Stimulated activated CD4-positive, alpha-beta T cell treated with anti-CD3 and anti-CD28 coated beads, Interleukin-1b, Interleukin-23, amount 100 ng/mL, for 4 hours (primary cell): ENCODE data around the gene C19orf38.

Experiments used
- DNase-seq, 2 donors: peaks; one replicate each; pipeline ENCODE4 v3.0.0-alpha.2; 2020; ENCODE audit warnings: low read depth in 2 of 2

C19orf38 gene

DNA sequence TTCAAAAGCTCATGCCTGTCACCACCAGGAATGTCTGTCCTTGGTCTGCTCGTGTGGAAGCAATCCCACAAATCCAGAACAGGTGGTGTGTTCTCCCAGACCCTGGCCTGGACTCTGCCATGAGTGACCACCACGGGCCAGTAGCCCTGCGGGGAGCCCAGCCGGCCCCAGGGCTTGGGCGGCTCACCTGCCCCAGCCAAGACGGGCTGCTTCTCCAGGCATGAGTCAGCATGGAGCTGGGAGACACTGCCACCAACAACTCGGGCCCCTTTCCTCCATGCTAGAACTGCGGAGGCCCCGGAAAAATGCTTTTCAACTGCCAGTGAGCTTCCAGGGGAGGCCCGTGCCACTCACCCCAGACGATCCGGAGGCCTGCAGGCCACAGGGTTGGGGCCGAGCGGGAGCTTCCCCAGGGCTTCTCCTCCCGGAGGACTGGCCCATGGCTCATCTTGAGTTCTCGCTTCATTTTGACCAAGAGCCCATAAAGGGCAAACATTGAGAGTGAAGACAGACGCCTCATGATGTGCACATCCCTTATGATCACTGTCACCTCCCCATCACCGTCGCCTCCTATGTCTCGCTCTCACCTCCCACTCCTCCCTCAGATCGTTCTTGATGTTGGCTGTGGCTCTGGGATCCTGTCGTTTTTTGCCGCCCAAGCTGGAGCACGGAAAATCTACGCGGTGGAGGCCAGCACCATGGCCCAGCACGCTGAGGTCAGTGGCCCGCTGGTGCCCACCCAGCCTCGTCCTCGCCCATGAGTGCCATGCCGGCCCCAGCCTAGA, 63.6 kb downstream of the C19orf38 start:
- no peak for DNase-seq

DNA sequence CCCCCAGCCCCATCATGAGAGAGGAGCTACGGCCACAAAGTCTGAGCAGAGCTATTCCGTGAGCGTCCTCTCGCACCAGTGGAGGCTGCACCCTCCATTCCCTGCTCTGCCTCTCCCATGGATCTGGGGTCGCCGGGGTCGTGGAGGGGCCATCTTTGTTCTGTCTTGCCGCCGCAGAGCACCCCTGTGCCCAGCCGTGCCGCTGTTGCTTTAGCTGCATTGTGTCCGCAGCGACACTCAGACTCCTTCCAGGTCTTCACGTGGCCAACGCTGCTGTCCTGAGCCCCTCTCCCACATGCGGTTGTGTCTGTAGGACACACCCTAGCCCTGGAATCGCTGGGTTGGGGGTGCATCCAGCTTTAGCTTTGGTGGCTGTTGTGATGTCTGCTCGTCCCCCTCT, 64.4 kb downstream of the C19orf38 start:
- no peak for DNase-seq

DNA sequence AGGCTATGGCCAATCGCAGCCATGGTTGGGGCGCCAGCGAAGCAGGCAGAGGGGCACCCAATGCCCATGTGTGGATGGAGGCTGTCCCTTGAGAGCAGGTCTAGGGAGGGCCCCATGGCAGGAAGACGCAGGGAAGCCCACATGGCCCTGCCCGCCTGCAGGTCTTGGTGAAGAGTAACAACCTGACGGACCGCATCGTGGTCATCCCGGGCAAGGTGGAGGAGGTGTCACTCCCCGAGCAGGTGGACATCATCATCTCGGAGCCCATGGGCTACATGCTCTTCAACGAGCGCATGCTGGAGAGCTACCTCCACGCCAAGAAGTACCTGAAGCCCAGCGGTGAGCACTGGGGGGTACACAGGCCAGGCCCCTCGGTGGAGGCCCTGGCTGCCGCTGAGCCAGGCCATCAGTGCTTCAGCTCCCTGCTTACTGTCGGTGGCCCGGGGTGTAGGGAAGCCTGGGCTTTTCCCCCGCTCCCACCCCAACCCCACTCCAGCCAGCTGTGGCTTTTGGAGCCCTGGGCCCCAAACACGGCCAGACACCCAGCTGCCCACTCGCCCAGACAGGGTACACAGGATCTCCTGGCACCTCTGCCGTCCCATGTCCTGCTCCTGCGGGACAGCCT, 65.6 kb downstream of the C19orf38 start:
- DNase-seq: no peak

DNA sequence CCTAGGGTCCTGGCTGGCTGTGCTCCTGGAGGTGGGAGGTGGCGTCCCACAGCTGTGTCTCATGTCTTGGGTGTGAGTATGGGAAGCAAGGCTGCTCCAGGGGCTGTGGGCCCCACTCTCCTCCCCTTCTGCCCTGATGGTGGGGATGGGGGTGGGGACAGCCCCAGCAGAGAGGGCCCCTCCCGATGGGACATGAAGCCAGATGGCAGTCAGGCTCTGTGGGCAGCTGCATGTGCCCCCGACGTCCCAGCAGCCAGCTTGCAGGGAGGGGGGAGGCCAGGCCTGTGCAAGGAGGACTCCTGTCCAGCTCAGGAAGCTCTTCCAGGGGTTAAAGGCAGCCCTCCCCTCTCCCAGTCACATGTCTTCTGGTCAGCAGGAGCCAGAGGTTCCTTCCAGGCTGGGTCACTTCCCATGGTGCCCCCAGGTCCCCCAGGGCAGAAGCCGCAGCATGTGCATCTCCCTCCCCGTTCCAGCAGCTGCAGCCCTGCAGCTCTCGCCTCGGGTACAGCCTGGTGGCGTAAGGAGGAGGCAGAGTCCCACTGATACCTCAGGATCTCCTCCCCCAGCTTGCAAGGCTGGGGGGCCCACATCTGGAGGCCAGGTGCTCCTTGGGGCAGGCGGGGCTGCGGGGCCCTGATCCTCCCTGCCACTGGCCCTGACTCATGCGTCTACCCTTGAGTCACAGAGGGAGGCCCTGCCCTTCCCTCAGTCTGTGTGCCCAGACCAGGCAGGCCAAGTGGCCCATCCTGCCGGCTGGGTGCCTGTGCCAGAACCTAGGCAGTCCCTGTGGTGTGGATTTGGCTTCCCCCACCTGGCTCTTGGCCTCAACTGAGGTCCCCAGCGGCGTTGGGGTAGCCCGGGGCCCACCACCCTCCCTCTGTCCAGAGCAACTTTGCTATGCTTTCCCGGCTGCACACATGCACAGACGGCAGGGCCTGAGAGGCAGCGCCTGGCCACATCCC, 67.2 kb downstream of the C19orf38 start:
- DNase-seq: no peak

DNA sequence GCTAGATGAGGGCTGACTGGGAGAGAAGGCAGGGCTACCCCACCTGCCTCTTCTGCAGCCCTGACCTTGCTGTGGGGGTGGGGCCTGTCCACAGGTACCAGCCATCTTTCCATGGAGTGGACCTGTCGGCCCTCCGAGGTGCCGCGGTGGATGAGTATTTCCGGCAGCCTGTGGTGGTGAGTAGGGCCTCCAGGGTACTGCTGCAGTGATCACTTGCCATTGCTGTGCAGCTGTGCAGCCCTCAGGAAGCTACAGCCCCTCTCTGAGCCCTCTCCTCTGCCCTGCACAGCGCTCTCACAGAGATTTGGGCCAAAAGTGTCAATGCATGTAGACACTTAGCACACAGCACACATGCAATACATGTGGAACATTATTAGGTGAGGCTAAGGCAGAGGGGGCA, 68.4 kb downstream of the C19orf38 start:
- DNase-seq: no peak

DNA sequence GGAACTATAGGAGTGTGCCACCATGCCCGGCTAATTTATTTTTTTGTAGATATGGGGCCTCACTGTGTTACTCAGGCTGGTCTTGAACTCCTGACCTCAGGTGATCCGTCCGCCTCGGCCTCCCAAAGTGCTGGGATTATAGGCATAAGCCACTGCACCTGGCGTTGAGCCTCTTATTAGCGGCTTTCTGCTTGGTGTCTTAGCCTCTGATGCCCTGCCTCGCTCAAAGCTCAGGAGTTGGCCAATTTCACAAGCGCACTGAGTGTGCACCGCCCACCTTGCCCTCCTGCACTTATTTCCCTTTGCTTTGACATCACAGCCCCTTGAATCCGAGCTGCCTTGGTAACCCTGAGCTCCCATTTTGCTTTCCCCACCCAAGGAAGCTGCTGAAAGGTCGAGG, 70.1 kb downstream of the C19orf38 start:
- no peak for DNase-seq
